Retinal pigment epithelial cell (primary cell): ENCODE measurements around the gene HAUS7.

ENCODE experiments used
- DNase-seq: peaks from one replicate; pipeline ENCODE4 v3.0.0-alpha.2; 2010; ENCODE audit warnings: low read depth
- H3K4me3 ChIP-seq: 2 replicates; pipeline ENCODE4 v1.5.1; 2011; ENCODE audit warnings: mild to moderate bottlenecking, low read length, control low read depth, moderate library complexity
- CTCF ChIP-seq: conservative IDR thresholded peaks from 2 replicates; pipeline ENCODE4 v1.5.1; 2011; ENCODE audit warnings: low read depth, low read length, control low read depth, inconsistent platforms

HAUS7 gene

GRCh38 chrX:153514259-153514658 is 43.9 kb upstream of the HAUS7 start:
- DNase-seq, result no peak
- H3K4me3 ChIP-seq, result no peak overlapping the region
- no peak for TF ChIP-seq CTCF

GRCh38 chrX:153513265-153513664 is 42.9 kb upstream of the HAUS7 start:
- TF ChIP-seq CTCF, result no peak
- H3K4me3 ChIP-seq, result no peak overlapping the region
- DNase-seq, result no peak

GRCh38 chrX:153512501-153512893 is 42.1 kb upstream of the HAUS7 start:
- no peak for TF ChIP-seq CTCF
- DNase-seq, result no peak

GRCh38 chrX:153511784-153512500 is 41.6 kb upstream of the HAUS7 start:
- no peak overlapping the region for H3K4me3 ChIP-seq
- no peak for DNase-seq
- TF ChIP-seq CTCF, result no peak

More at GRCh38 chrX:153512501-153512893, 42.1 kb upstream of the HAUS7 start:
- H3K4me3 ChIP-seq, result no peak overlapping the region

- no peak for DNase-seq
- H3K4me3 ChIP-seq, result no peak overlapping the region
- TF ChIP-seq CTCF, result no peak
Observed at GRCh38 chrX:153510383-153510782, 40.0 kb upstream of the HAUS7 start.

GRCh38 chrX:153509592-153509991 is 39.2 kb upstream of the HAUS7 start:
- H3K4me3 ChIP-seq, result no peak overlapping the region
- no peak for DNase-seq
- TF ChIP-seq CTCF, result no peak

- H3K4me3 ChIP-seq, result no peak overlapping the region
- no peak for DNase-seq
- peak; percentile 69 for TF ChIP-seq CTCF
Observed at GRCh38 chrX:153507484-153508178, 37.3 kb upstream of the HAUS7 start.
